ENCODE measurements around the gene ARHGAP33.

Gene ARHGAP33

GRCh38 chr19:35775298-35776101 lies at the start of gene ARHGAP33:
Gene ARHGAP33, plus strand, starts transcription at chr19:35775564. Its CDS starts 95 bp downstream, at chr19:35775659.
- peak; percentile 95 for DNase-seq

GRCh38 chr19:35727053-35727955 lies 48.1 kb upstream of the ARHGAP33 start:
- DNase-seq, result no peak

GRCh38 chr19:35727956-35728706 lies 47.2 kb upstream of the ARHGAP33 start:
- DNase-seq, result no peak

- no peak for DNase-seq
Observed at GRCh38 chr19:35729021-35729420, 46.3 kb upstream of the ARHGAP33 start.

GRCh38 chr19:35729763-35730162 lies 45.6 kb upstream of the ARHGAP33 start:
- no peak for DNase-seq

GRCh38 chr19:35730326-35730725 lies 45.0 kb upstream of the ARHGAP33 start:
- DNase-seq, result no peak

- no peak for DNase-seq
Observed at GRCh38 chr19:35731353-35731752, 44.0 kb upstream of the ARHGAP33 start.

- DNase-seq, result no peak
Observed at GRCh38 chr19:35731779-35732405, 43.5 kb upstream of the ARHGAP33 start.

GRCh38 chr19:35732540-35733179 lies 42.7 kb upstream of the ARHGAP33 start:
- no peak for DNase-seq

- DNase-seq, result no peak
Observed at GRCh38 chr19:35733180-35734125, 41.9 kb upstream of the ARHGAP33 start.

- no peak for DNase-seq
Observed at GRCh38 chr19:35734273-35734672, 41.1 kb upstream of the ARHGAP33 start.

- no peak for DNase-seq
Observed at GRCh38 chr19:35734889-35735288, 40.5 kb upstream of the ARHGAP33 start.

- DNase-seq, result no peak
Observed at GRCh38 chr19:35736913-35737886, 38.2 kb upstream of the ARHGAP33 start.

- DNase-seq, result no peak
Observed at GRCh38 chr19:35738021-35738886, 37.1 kb upstream of the ARHGAP33 start.

- no peak for DNase-seq
Observed at GRCh38 chr19:35738887-35739229, 36.5 kb upstream of the ARHGAP33 start.

- no peak for DNase-seq
Observed at GRCh38 chr19:35739275-35740107, 35.9 kb upstream of the ARHGAP33 start.

- no peak for DNase-seq
Observed at GRCh38 chr19:35740108-35740422, 35.3 kb upstream of the ARHGAP33 start.
